Measurements from ENCODE around the gene MSH3. TPM values are rescaled to one million over a fixed set of nuclear protein-coding genes. Genes with fewer than 3 reads are reported as not detected.

Gene MSH3
- total and polyA plus RNA-seq, 2 of the 8 experiments (the other 6 are each of a cell fraction or from before 2014, with no cell fraction given), result 3.6 to 22.6 TPM

- peaks cover 0 to 7% (median 0%) of the 10 kb centered on the region in 4 experiments; a peak in 1 of 8 replicates for H3K36me3 ChIP-seq (ENCODE audit: control insufficient read depth in 2 of 4, insufficient read depth in 4 of 4, low read length in 3 of 4)
- no peak overlapping the region for H4K8ac ChIP-seq (ENCODE audit: extremely low read depth, insufficient read depth, low read length)
- no peak overlapping the region for H4K5ac ChIP-seq (ENCODE audit: insufficient read length, low read depth, low read length)
- no peaks in the 10 kb centered on the region for H4K20me1 ChIP-seq (replicated peaks in 1 of 2; ENCODE audit: control insufficient read depth in 1 of 2, insufficient read depth in 2 of 2, low read length in 2 of 2)
- no peak overlapping the region for H3K9ac ChIP-seq (replicated peaks in 1 of 4; ENCODE audit: extremely low read depth in 1 of 4, low read depth in 3 of 4, low read length in 3 of 4)
- no peak overlapping the region for H3K4me3 ChIP-seq (ENCODE audit: extremely low read depth in 1 of 4, insufficient read depth in 2 of 4, low read depth in 3 of 4, low read length in 4 of 4)
- no peaks in the 10 kb centered on the region for H3K79me1 ChIP-seq (ENCODE audit: low read depth, low read length)
- H3K14ac ChIP-seq (ENCODE audit: insufficient read length), result no peak overlapping the region
- H2BK15ac ChIP-seq (ENCODE audit: low read length), result no peak overlapping the region
- H2BK12ac ChIP-seq (ENCODE audit: low read depth, low read length), result no peak overlapping the region
- H2BK5ac ChIP-seq (ENCODE audit: low read depth, low read length), result no peak overlapping the region
- H3K4me1 ChIP-seq (replicated peaks in 1 of 4; ENCODE audit: control insufficient read depth in 3 of 4, insufficient read depth in 4 of 4, low read length in 3 of 4), result peaks cover 0 to 3% (median 0%) of the 10 kb centered on the region in 4 experiments; a peak in 1 of 7 replicates
- ChIA-PET CTCF (ENCODE audit: partially characterized antibody) (no interaction called here), POLR2A (ENCODE audit: partially characterized antibody) (interaction anchor here (0.6 kb wide), 1 partner anchor 558 kb away, joined by 3 read pairs; no protein-coding TSS in a partner anchor)
- no peak overlapping the region for H4K91ac ChIP-seq (replicated peaks; ENCODE audit: insufficient read length, low read length)
- no peak for DNase-seq (ENCODE audit: low read depth in 1 of 2, low spot score in 2 of 2)
- H2BK20ac ChIP-seq (ENCODE audit: low read length), result no peak overlapping the region
- H3K27ac ChIP-seq (ENCODE audit: low read depth, low read length), result no peak overlapping the region
- H2BK120ac ChIP-seq (replicated peaks; ENCODE audit: low read depth, low read length), result no peak overlapping the region
- no peak overlapping the region for H3K56ac ChIP-seq (replicated peaks; ENCODE audit: insufficient read length, low read depth, low read length)
- no peak overlapping the region for H3K4me2 ChIP-seq (ENCODE audit: insufficient read depth in 1 of 2, low read depth in 2 of 2, low read length in 2 of 2)
- H3K9me3 ChIP-seq (ENCODE audit: insufficient read depth in 2 of 2, low read depth in 1 of 2, low read length in 1 of 2), result peaks cover 3 to 14% of the 10 kb centered on the region in 2 experiments; a peak in 2 of 4 replicates
- no peaks in the 10 kb centered on the region for H3K27me3 ChIP-seq (replicated peaks in 1 of 4; ENCODE audit: control insufficient read depth in 3 of 4, extremely low read depth in 1 of 4, insufficient read depth in 3 of 4, low read length in 3 of 4)
- no peak for FAIRE-seq
- TF ChIP-seq CBX5 (IDR thresholded peaks at IDR 0.05; ENCODE audit: low read depth, low read length) (no peak), NRF1 (IDR thresholded peaks at IDR 0.05; ENCODE audit: low read depth, low read length) (no peak), SUZ12 (IDR thresholded peaks at IDR 0.05; ENCODE audit: low read length) (no peak), ATF3 (IDR thresholded peaks at IDR 0.05; ENCODE audit: insufficient read depth, low read depth, low read length) (no peak), HDAC6 (IDR thresholded peaks at IDR 0.05; ENCODE audit: low read depth, low read length) (no peak), ZNF274 (IDR thresholded peaks at IDR 0.05; ENCODE audit: borderline replicate concordance, extremely low read depth, low read length) (no peak), POLR2AphosphoS5 (IDR thresholded peaks at IDR 0.05; ENCODE audit: low read depth, low read length) (no peak)
- no peak overlapping the region for H2AFZ ChIP-seq (ENCODE audit: low read length)
- H3K23me2 ChIP-seq (ENCODE audit: low read depth, low read length), result no peaks in the 10 kb centered on the region; the same call in 1 of the 2 replicates
- no peak overlapping the region for H3K23ac ChIP-seq (ENCODE audit: insufficient read length)
- 78% methylated on average over 1 of the region's 1 CpG; no CpG with 5 or more reads in 1 of the 2 experiments for WGBS, 2 experiments (ENCODE audit: extremely low coverage in 1 of 2, insufficient coverage in 1 of 2, insufficient read length in 1 of 2, insufficient replicate concordance in 2 of 2, low coverage in 1 of 2, low lambda C conversion rate in 2 of 2, missing lambda C conversion rate in 1 of 2)
- no peaks in the 10 kb centered on the region for H3K79me2 ChIP-seq (ENCODE audit: control insufficient read depth in 1 of 2, insufficient read depth in 2 of 2, low read length in 2 of 2)
- no peak overlapping the region for H3K4ac ChIP-seq (replicated peaks; ENCODE audit: insufficient read length, low read depth, low read length)
- H3K18ac ChIP-seq (ENCODE audit: extremely low read depth, low read length), result no peak overlapping the region
- H2AK5ac ChIP-seq (ENCODE audit: low read depth, low read length), result no peak overlapping the region
Measured at GRCh38 chr5:80822640-80823039, 168.2 kb downstream of the MSH3 start.

All from H1 (cell line).